Measurements from ENCODE around the gene GOLPH3. TPM values are rescaled to one million over a fixed set of nuclear protein-coding genes. Genes with fewer than 3 reads are reported as not detected.

Gene GOLPH3
- total RNA-seq, 1 donor from 2014 or later: 72.9 TPM

GRCh38 chr5:32159328-32160072, 14.6 kb downstream of the GOLPH3 start:
- Mint-ChIP-seq H3K27me3 (no peaks in the 10 kb centered on the region), H3K9me3 (no peaks in the 10 kb centered on the region), H3K4me1 (ENCODE audit: unreplicated experiment) (no peaks in the 10 kb centered on the region), H3K4me3 (no peak overlapping the region), H3K27ac (no peak overlapping the region), H3K36me3 (peaks cover 16% of the 10 kb centered on the region)
- no peak for DNase-seq (ENCODE audit: extremely low spot score, unreplicated experiment)
- TF ChIP-seq CTCF (conservative IDR thresholded peaks at IDR 0.05): no peak

GRCh38 chr5:32158679-32158975, 15.5 kb downstream of the GOLPH3 start:
- Mint-ChIP-seq H3K27me3 (no peaks in the 10 kb centered on the region), H3K4me1 (ENCODE audit: unreplicated experiment) (peaks cover 3% of the 10 kb centered on the region)

GRCh38 chr5:32157078-32157477, 17.0 kb downstream of the GOLPH3 start:
- Mint-ChIP-seq H3K36me3 (peaks cover 10% of the 10 kb centered on the region), H3K27ac (no peak overlapping the region), H3K27me3 (no peaks in the 10 kb centered on the region)

More at GRCh38 chr5:32158679-32158975, 15.5 kb downstream of the GOLPH3 start:
- no peak overlapping the region for H3K4me3 Mint-ChIP-seq
- no peak overlapping the region for H3K27ac Mint-ChIP-seq
- TF ChIP-seq CTCF (conservative IDR thresholded peaks at IDR 0.05): no peak
- no peak for DNase-seq (ENCODE audit: extremely low spot score, unreplicated experiment)
- H3K36me3 Mint-ChIP-seq: peaks cover 10% of the 10 kb centered on the region
- H3K9me3 Mint-ChIP-seq: no peaks in the 10 kb centered on the region

GRCh38 chr5:32156635-32157034, 17.5 kb downstream of the GOLPH3 start:
- Mint-ChIP-seq H3K4me3 (no peak overlapping the region), H3K27me3 (no peaks in the 10 kb centered on the region), H3K4me1 (ENCODE audit: unreplicated experiment) (peaks cover 7% of the 10 kb centered on the region), H3K36me3 (peaks cover 14% of the 10 kb centered on the region), H3K27ac (no peak overlapping the region), H3K9me3 (no peaks in the 10 kb centered on the region)
- DNase-seq (ENCODE audit: extremely low spot score, unreplicated experiment): no peak
- no peak for TF ChIP-seq CTCF (conservative IDR thresholded peaks at IDR 0.05)

More at GRCh38 chr5:32157078-32157477, 17.0 kb downstream of the GOLPH3 start:
- peaks cover 4% of the 10 kb centered on the region for H3K4me1 Mint-ChIP-seq (ENCODE audit: unreplicated experiment)
- H3K9me3 Mint-ChIP-seq: no peaks in the 10 kb centered on the region
- no peak overlapping the region for H3K4me3 Mint-ChIP-seq
- TF ChIP-seq CTCF (conservative IDR thresholded peaks at IDR 0.05): no peak
- DNase-seq (ENCODE audit: extremely low spot score, unreplicated experiment): no peak

GRCh38 chr5:32155211-32155610, 18.9 kb downstream of the GOLPH3 start:
- Mint-ChIP-seq H3K9me3 (no peaks in the 10 kb centered on the region), H3K36me3 (peaks cover 5% of the 10 kb centered on the region), H3K4me3 (no peak overlapping the region), H3K4me1 (ENCODE audit: unreplicated experiment) (peaks cover 8% of the 10 kb centered on the region), H3K27me3 (no peaks in the 10 kb centered on the region), H3K27ac (no peak overlapping the region)
- DNase-seq (ENCODE audit: extremely low spot score, unreplicated experiment): no peak
- no peak for TF ChIP-seq CTCF (conservative IDR thresholded peaks at IDR 0.05)

All from type B pancreatic cell (in vitro differentiated cells).